CD4-positive, alpha-beta T cell (primary cell): ENCODE data around the gene MUC15. TPM values are rescaled to one million over a fixed set of nuclear protein-coding genes. Genes with fewer than 3 reads are reported as not detected.

Source experiments
- ATAC-seq: fragments of 200-7000 bp; cut with Tn5 transposase; one replicate; pipeline ENCODE4 v1.10.0; 2022; ENCODE audit warnings: mild to moderate bottlenecking; ENCODE audit not compliant: poor library complexity
- CTCF ChIA-PET: fragments of 350-600 bp; sonication (Branson Sonifier 250); formaldehyde crosslinking; loops from one replicate; lab custom pipeline; 2021; ENCODE audit warnings: antibody characterized with exemption, inconsistent platforms; lab: Charles Lee
- POLR2A ChIA-PET: fragments of 350-600 bp; sonication (Branson Sonifier 250); formaldehyde crosslinking; loops from one replicate; lab custom pipeline; 2021; ENCODE audit warnings: antibody characterized with exemption, inconsistent platforms; lab: Charles Lee
- DNase-seq, 14 experiments: peaks; one replicate each; pipeline ENCODE4 v3.0.0-alpha.2; 2013 to 2020; ENCODE audit warnings: mixed read lengths in 2 of 14
- H3K27ac ChIP-seq, 2 donors: one replicate each; pipeline versions ENCODE4 v1.5.1 to v1.7.0; 2013; ENCODE audit warnings: low read length in 2 of 2, low read depth in 1 of 2, mild to moderate bottlenecking in 1 of 2
- H3K27me3 ChIP-seq, 2 experiments: 1 replicate in 1 of 2; 2 replicates in 1 of 2; pipeline versions ENCODE4 v1.6.1 to v1.7.0; 2013; ENCODE audit warnings: low read length in 2 of 2, control low read depth in 1 of 2, mild to moderate bottlenecking in 1 of 2, moderate library complexity in 1 of 2; ENCODE audit not compliant: insufficient read depth in 2 of 2, control insufficient read depth in 1 of 2
- H3K36me3 ChIP-seq: one replicate; pipeline ENCODE4 v1.6.1; 2013; ENCODE audit warnings: low read length, control low read depth; ENCODE audit not compliant: insufficient read depth
- H3K4me1 ChIP-seq: one replicate; pipeline ENCODE4 v1.6.1; 2013; ENCODE audit warnings: low read length, control low read depth; ENCODE audit not compliant: insufficient read depth
- H3K4me3 ChIP-seq: one replicate; pipeline ENCODE4 v1.5.1; 2013; ENCODE audit warnings: mild to moderate bottlenecking, low read length, moderate library complexity
- H3K9me3 ChIP-seq, 2 experiments: 1 replicate in 1 of 2; 2 replicates in 1 of 2; pipeline versions ENCODE4 v1.6.1 to v1.7.0; 2013; ENCODE audit warnings: low read length in 2 of 2, mild to moderate bottlenecking in 2 of 2, control low read depth in 1 of 2, moderate library complexity in 1 of 2; ENCODE audit not compliant: control insufficient read depth in 1 of 2, insufficient read depth in 1 of 2
- H3K27ac Mint-ChIP-seq: one replicate; pipeline ENCODE4 v1.8.0; 2020; ENCODE audit warnings: mixed read lengths
- H3K27me3 Mint-ChIP-seq: one replicate; pipeline ENCODE4 v1.8.0; 2021; ENCODE audit warnings: mixed read lengths
- H3K36me3 Mint-ChIP-seq: one replicate; pipeline ENCODE4 v1.8.0; 2021; ENCODE audit warnings: low read depth, mixed read lengths
- H3K4me1 Mint-ChIP-seq: one replicate; pipeline ENCODE4 v1.8.0; 2021; ENCODE audit warnings: low read depth, mixed read lengths
- H3K4me3 Mint-ChIP-seq: one replicate; pipeline ENCODE4 v1.8.0; 2020; ENCODE audit warnings: mild to moderate bottlenecking, mixed read lengths
- H3K9me3 Mint-ChIP-seq: one replicate; pipeline ENCODE4 v1.8.0; 2020; ENCODE audit warnings: mixed read lengths
- CTCF ChIP-seq: fragments of 200-600 bp; IDR thresholded peaks from one replicate; pipeline ENCODE4 v1.8.0; 2022; ENCODE audit warnings: antibody characterized with exemption, mild to moderate bottlenecking
- intact Hi-C, 2 experiments: fragments of 100-400 bp; cut with DNase I in 1 of 2; cut with micrococcal nuclease in 1 of 2; formaldehyde crosslinking; loops; one replicate each; pipeline versions ENCODE4 v1.15.1 to v1.9.0; 2023 to 2025; cut with DNase I, micrococcal nuclease
- total RNA-seq, 174 experiments: library from RNA in 2 of 174; stranded (reverse) in 2 of 174; gene quantifications; one replicate each; pipeline ENCODE4 v1.2.3 and lab custom pipeline; 2021 to 2026

Gene MUC15
- total RNA-seq, 2 experiments from 2014 or later, result not detected

- Mint-ChIP-seq H3K27me3 (no peaks in the 10 kb centered on the region), H3K27ac (no peak overlapping the region), H3K36me3 (no peaks in the 10 kb centered on the region), H3K4me3 (no peak overlapping the region), H3K4me1 (no peaks in the 10 kb centered on the region), H3K9me3 (no peaks in the 10 kb centered on the region)
- DNase-seq (no peak), ATAC-seq (no peak)
- Histone ChIP-seq H3K4me3 (no peak overlapping the region), H3K27ac (no peak overlapping the region), H3K36me3 (no peaks in the 10 kb centered on the region), H3K9me3 (no peaks in the 10 kb centered on the region), H3K27me3 (no peaks in the 10 kb centered on the region), H3K4me1 (no peaks in the 10 kb centered on the region)
- CTCF ChIA-PET, result no interaction called here
- POLR2A ChIA-PET, result no interaction called here
- no peak for TF ChIP-seq CTCF
- intact Hi-C loops, result no loop called here
Observed at GRCh38 chr11:26527685-26528084, 44.4 kb downstream of the MUC15 start.

- H3K27me3 Mint-ChIP-seq, result no peaks in the 10 kb centered on the region
- H3K4me1 Mint-ChIP-seq, result no peaks in the 10 kb centered on the region
- no peaks in the 10 kb centered on the region for H3K36me3 Mint-ChIP-seq
- H3K27me3 ChIP-seq, result no peaks in the 10 kb centered on the region
- no peak overlapping the region for H3K27ac ChIP-seq
- DNase-seq (no peak), ATAC-seq (no peak)
- no peaks in the 10 kb centered on the region for H3K36me3 ChIP-seq
- POLR2A ChIA-PET, result no interaction called here
- intact Hi-C loops, result no loop called here
- H3K4me1 ChIP-seq, result no peaks in the 10 kb centered on the region
- no peak overlapping the region for H3K4me3 ChIP-seq
- H3K4me3 Mint-ChIP-seq, result no peak overlapping the region
- CTCF ChIA-PET, result no interaction called here
- no peaks in the 10 kb centered on the region for H3K9me3 Mint-ChIP-seq
- H3K27ac Mint-ChIP-seq, result no peak overlapping the region
- TF ChIP-seq CTCF, result no peak
- peaks cover 0 to 5% of the 10 kb centered on the region in 2 experiments for H3K9me3 ChIP-seq
Observed at GRCh38 chr11:26522912-26523610, 49.0 kb downstream of the MUC15 start.

GRCh38 chr11:26519469-26519868 lies 52.6 kb downstream of the MUC15 start:
- H3K36me3 ChIP-seq, result no peaks in the 10 kb centered on the region
- Mint-ChIP-seq H3K27ac (no peak overlapping the region), H3K27me3 (no peaks in the 10 kb centered on the region), H3K4me3 (no peak overlapping the region), H3K9me3 (no peaks in the 10 kb centered on the region), H3K36me3 (no peaks in the 10 kb centered on the region), H3K4me1 (no peaks in the 10 kb centered on the region)
- H3K9me3 ChIP-seq, result peaks cover 0 to 5% of the 10 kb centered on the region in 2 experiments
- ATAC-seq (no peak), DNase-seq (no peak)
- H3K27ac ChIP-seq, result no peak overlapping the region
- no peaks in the 10 kb centered on the region for H3K27me3 ChIP-seq
- intact Hi-C loops, result no loop called here
- no peak overlapping the region for H3K4me3 ChIP-seq
- CTCF ChIA-PET, result no interaction called here
- TF ChIP-seq CTCF, result no peak
- no peaks in the 10 kb centered on the region for H3K4me1 ChIP-seq
- POLR2A ChIA-PET, result no interaction called here
